Measurements from ENCODE around the gene DCTD. TPM values are rescaled to one million over a fixed set of nuclear protein-coding genes. Genes with fewer than 3 reads are reported as not detected.

Gene DCTD
- polyA plus RNA-seq, 1 experiment, result 151 TPM

DNA sequence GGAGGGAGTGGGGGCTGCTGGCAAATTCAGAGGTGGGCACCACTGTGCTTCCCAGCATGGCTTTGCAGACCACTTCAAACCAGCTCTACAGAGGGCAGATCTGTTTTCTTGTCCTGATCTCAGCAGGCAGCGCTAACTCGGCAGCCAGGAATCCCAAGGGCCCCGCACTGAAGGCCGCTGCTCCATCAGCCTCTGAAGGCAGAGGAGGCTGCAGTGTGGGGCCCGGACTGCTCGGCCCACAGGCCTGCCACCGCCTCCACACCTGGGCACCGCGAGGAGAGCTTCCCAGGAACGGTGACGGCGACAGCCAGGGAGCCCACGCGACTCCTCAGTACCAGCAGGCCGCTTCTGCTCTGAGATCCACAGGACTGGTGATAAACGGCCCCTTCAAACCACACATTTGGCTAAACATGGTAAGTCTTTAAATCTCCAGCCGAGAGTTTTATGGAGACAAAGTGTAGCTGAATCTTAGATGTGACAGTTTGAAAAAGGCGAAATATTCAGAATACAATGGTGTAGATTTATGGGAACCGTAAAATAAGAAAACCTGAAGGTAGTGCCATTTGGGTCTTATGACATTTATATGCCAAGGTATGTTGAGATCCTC, 23.6 kb downstream of the DCTD start:
- TF ChIP-seq, protein P1, sequence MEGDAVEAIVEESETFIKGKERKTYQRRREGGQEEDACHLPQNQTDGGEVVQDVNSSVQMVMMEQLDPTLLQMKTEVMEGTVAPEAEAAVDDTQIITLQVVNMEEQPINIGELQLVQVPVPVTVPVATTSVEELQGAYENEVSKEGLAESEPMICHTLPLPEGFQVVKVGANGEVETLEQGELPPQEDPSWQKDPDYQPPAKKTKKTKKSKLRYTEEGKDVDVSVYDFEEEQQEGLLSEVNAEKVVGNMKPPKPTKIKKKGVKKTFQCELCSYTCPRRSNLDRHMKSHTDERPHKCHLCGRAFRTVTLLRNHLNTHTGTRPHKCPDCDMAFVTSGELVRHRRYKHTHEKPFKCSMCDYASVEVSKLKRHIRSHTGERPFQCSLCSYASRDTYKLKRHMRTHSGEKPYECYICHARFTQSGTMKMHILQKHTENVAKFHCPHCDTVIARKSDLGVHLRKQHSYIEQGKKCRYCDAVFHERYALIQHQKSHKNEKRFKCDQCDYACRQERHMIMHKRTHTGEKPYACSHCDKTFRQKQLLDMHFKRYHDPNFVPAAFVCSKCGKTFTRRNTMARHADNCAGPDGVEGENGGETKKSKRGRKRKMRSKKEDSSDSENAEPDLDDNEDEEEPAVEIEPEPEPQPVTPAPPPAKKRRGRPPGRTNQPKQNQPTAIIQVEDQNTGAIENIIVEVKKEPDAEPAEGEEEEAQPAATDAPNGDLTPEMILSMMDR (IDR thresholded peaks at IDR 0.05; ENCODE audit: insufficient read depth, low read depth, low read length), result no peak
- H3K4me3 ChIP-seq (ENCODE audit: low read depth, low read length), result no peak overlapping the region
- ChIA-PET CTCF (interaction anchor here (1.2 kb wide), 1 partner anchor 9 kb away, joined by 3 read pairs; no protein-coding TSS in a partner anchor), POLR2A (no interaction called here)
- no peak for DNase-seq (ENCODE audit: low read depth)
- H3K27me3 ChIP-seq (ENCODE audit: control insufficient read depth, insufficient read depth, low read length), result no peaks in the 10 kb centered on the region
- peaks cover 24% of the 10 kb centered on the region for H3K36me3 ChIP-seq (ENCODE audit: control insufficient read depth, insufficient read depth, low read length)

DNA sequence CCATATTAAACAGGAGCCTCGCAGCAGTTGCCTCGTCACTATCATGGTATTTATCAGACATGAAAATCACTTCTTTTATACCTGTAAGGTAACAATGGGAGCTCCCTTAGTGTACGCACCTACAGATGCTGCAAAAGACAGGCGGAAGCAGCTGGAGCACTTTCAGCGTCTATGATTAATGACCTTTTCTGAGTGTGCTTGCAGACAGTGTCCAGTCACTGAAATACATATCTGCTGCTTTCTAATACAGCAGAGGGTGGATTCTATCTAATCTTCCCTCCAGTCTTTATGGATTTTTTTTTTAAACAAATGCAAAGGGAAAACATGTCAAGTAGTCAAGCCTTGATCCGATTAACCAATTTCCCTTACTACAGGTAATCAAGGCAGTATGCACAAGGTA, 24.1 kb downstream of the DCTD start:
- ChIA-PET POLR2A (no interaction called here), CTCF (no interaction called here)
- TF ChIP-seq, protein P1 (IDR thresholded peaks at IDR 0.05; ENCODE audit: insufficient read depth, low read depth, low read length), result no peak
- Histone ChIP-seq H3K36me3 (ENCODE audit: control insufficient read depth, insufficient read depth, low read length) (peaks cover 22% of the 10 kb centered on the region), H3K27me3 (ENCODE audit: control insufficient read depth, insufficient read depth, low read length) (no peaks in the 10 kb centered on the region), H3K4me3 (ENCODE audit: low read depth, low read length) (no peak overlapping the region)
- no peak for DNase-seq (ENCODE audit: low read depth)

- POLR2A ChIA-PET, result no interaction called here
- TF ChIP-seq, protein P1 (IDR thresholded peaks at IDR 0.05; ENCODE audit: insufficient read depth, low read depth, low read length), result no peak
- H3K36me3 ChIP-seq (ENCODE audit: control insufficient read depth, insufficient read depth, low read length), result peaks cover 20% of the 10 kb centered on the region
- no peak overlapping the region for H3K4me3 ChIP-seq (ENCODE audit: low read depth, low read length)
- no peaks in the 10 kb centered on the region for H3K27me3 ChIP-seq (ENCODE audit: control insufficient read depth, insufficient read depth, low read length)
- DNase-seq (ENCODE audit: low read depth), result no peak
- CTCF ChIA-PET, result no interaction called here
Observed at GRCh38 chr4:182890202-182890601, 27.0 kb downstream of the DCTD start.

- DNase-seq (ENCODE audit: low read depth), result no peak
- TF ChIP-seq, protein P1 (IDR thresholded peaks at IDR 0.05; ENCODE audit: insufficient read depth, low read depth, low read length), result no peak
- H3K4me3 ChIP-seq (ENCODE audit: low read depth, low read length), result no peak overlapping the region
- no peaks in the 10 kb centered on the region for H3K27me3 ChIP-seq (ENCODE audit: control insufficient read depth, insufficient read depth, low read length)
- CTCF ChIA-PET, result interaction anchor here (1.1 kb wide), 1 partner anchor 13 kb away, joined by 3 read pairs; no protein-coding TSS in a partner anchor
- H3K36me3 ChIP-seq (ENCODE audit: control insufficient read depth, insufficient read depth, low read length), result peaks cover 20% of the 10 kb centered on the region
- POLR2A ChIA-PET, result no interaction called here
Observed at GRCh38 chr4:182888891-182889290, 28.3 kb downstream of the DCTD start.

GRCh38 chr4:182886768-182887167, 30.4 kb downstream of the DCTD start:
- no peaks in the 10 kb centered on the region for H3K27me3 ChIP-seq (ENCODE audit: control insufficient read depth, insufficient read depth, low read length)
- DNase-seq (ENCODE audit: low read depth), result no peak
- ChIA-PET CTCF (no interaction called here), POLR2A (no interaction called here)
- H3K4me3 ChIP-seq (ENCODE audit: low read depth, low read length), result no peak overlapping the region
- TF ChIP-seq, protein P1 (IDR thresholded peaks at IDR 0.05; ENCODE audit: insufficient read depth, low read depth, low read length), result no peak
- peaks cover 15% of the 10 kb centered on the region for H3K36me3 ChIP-seq (ENCODE audit: control insufficient read depth, insufficient read depth, low read length)
